Measurements from ENCODE around the gene RYR2. TPM values are rescaled to one million over a fixed set of nuclear protein-coding genes. Genes with fewer than 3 reads are reported as not detected.

Gene RYR2
- total RNA-seq, 3 donors from 2014 or later, result 0.35 to 5.9 (median 0.94) TPM

GRCh38 chr1:237748171-237748960 is 706.4 kb downstream of the RYR2 start:
- Histone ChIP-seq H3K36me3 (ENCODE audit: low read depth) (no peaks in the 10 kb centered on the region), H3K4me3 (no peak overlapping the region), H3K9me3 (no peaks in the 10 kb centered on the region), H3K4me1 (ENCODE audit: low read depth) (no peaks in the 10 kb centered on the region)
- ATAC-seq, result no peak
- TF ChIP-seq CTCF (IDR thresholded peaks at IDR 0.05), result no peak
- intact Hi-C loops (cut with DNase I, micrococcal nuclease), result no loop called here
- DNase-seq, result no peak

- ATAC-seq (no peak), DNase-seq (no peak)
- Histone ChIP-seq H3K9me3 (no peaks in the 10 kb centered on the region), H3K4me3 (no peak overlapping the region), H3K36me3 (ENCODE audit: low read depth) (no peaks in the 10 kb centered on the region), H3K4me1 (ENCODE audit: low read depth) (no peaks in the 10 kb centered on the region)
- intact Hi-C loops (cut with DNase I, micrococcal nuclease), result no loop called here
- TF ChIP-seq CTCF (IDR thresholded peaks at IDR 0.05), result no peak
Measured at GRCh38 chr1:237749122-237749521, 707.1 kb downstream of the RYR2 start.

- H3K4me3 ChIP-seq, result no peak overlapping the region
- no peak for TF ChIP-seq CTCF (IDR thresholded peaks at IDR 0.05)
- H3K4me1 ChIP-seq (ENCODE audit: low read depth), result no peaks in the 10 kb centered on the region
- ATAC-seq, result no peak
- DNase-seq, result no peak
- intact Hi-C loops (cut with DNase I, micrococcal nuclease), result no loop called here
- H3K9me3 ChIP-seq, result no peaks in the 10 kb centered on the region
- no peaks in the 10 kb centered on the region for H3K36me3 ChIP-seq (ENCODE audit: low read depth)
Measured at GRCh38 chr1:237751090-237751489, 709.1 kb downstream of the RYR2 start.

GRCh38 chr1:237754627-237755026 is 712.6 kb downstream of the RYR2 start:
- H3K36me3 ChIP-seq (ENCODE audit: low read depth), result no peaks in the 10 kb centered on the region
- intact Hi-C loops (cut with DNase I, micrococcal nuclease), result no loop called here
- TF ChIP-seq CTCF (IDR thresholded peaks at IDR 0.05), result no peak
- no peak for ATAC-seq
- H3K4me3 ChIP-seq, result no peak overlapping the region
- H3K9me3 ChIP-seq, result no peaks in the 10 kb centered on the region
- no peak for DNase-seq
- no peaks in the 10 kb centered on the region for H3K4me1 ChIP-seq (ENCODE audit: low read depth)

GRCh38 chr1:237756304-237756967 is 714.5 kb downstream of the RYR2 start:
- ATAC-seq, result no peak
- no peaks in the 10 kb centered on the region for H3K36me3 ChIP-seq (ENCODE audit: low read depth)
- H3K4me3 ChIP-seq, result no peak overlapping the region
- DNase-seq, result peak in 1 of 3 donors; percentile 6
- TF ChIP-seq CTCF (IDR thresholded peaks at IDR 0.05), result no peak
- no peaks in the 10 kb centered on the region for H3K9me3 ChIP-seq
- intact Hi-C loops (cut with DNase I, micrococcal nuclease), result no loop called here
- no peaks in the 10 kb centered on the region for H3K4me1 ChIP-seq (ENCODE audit: low read depth)
